Epithelial cell of esophagus (primary cell): ENCODE measurements around the gene PTPRN2.

ENCODE experiments used
- DNase-seq: peaks from one replicate; pipeline ENCODE4 v3.0.0; 2010; ENCODE audit warnings: low read depth
- H3K4me3 ChIP-seq: 2 replicates; pipeline ENCODE4 v1.5.1; 2011; ENCODE audit warnings: mild to moderate bottlenecking, low read length, control low read depth
- CTCF ChIP-seq: IDR thresholded peaks from 2 replicates; pipeline ENCODE4 v1.5.1; 2011; ENCODE audit warnings: low read depth, mild to moderate bottlenecking, low read length, control low read depth, inconsistent platforms; ENCODE audit not compliant: insufficient read depth; ENCODE audit errors: missing control alignments

The PTPRN2 gene

GRCh38 chr7:158556721-158557440, 30.7 kb downstream of the PTPRN2 start:
- no peak for TF ChIP-seq CTCF
- no peak for DNase-seq
- no peak overlapping the region for H3K4me3 ChIP-seq

GRCh38 chr7:158555034-158555520, 32.5 kb downstream of the PTPRN2 start:
- no peak overlapping the region for H3K4me3 ChIP-seq
- no peak for DNase-seq
- TF ChIP-seq CTCF = no peak

- H3K4me3 ChIP-seq = no peak overlapping the region
- DNase-seq = no peak
- TF ChIP-seq CTCF = no peak
These were observed 36.7 kb downstream of the PTPRN2 start for GRCh38 chr7:158550886-158551452.

GRCh38 chr7:158550394-158550700, 37.3 kb downstream of the PTPRN2 start:
- no peak for TF ChIP-seq CTCF
- DNase-seq = no peak
- H3K4me3 ChIP-seq = no peak overlapping the region

GRCh38 chr7:158549616-158550393, 37.8 kb downstream of the PTPRN2 start:
- H3K4me3 ChIP-seq = no peak overlapping the region
- TF ChIP-seq CTCF = no peak
- DNase-seq = no peak

- no peak overlapping the region for H3K4me3 ChIP-seq
- TF ChIP-seq CTCF = no peak
- no peak for DNase-seq
These were observed 38.4 kb downstream of the PTPRN2 start for GRCh38 chr7:158549176-158549615.
